Measurements from ENCODE around the gene RNF19B.

RNF19B gene

DNA sequence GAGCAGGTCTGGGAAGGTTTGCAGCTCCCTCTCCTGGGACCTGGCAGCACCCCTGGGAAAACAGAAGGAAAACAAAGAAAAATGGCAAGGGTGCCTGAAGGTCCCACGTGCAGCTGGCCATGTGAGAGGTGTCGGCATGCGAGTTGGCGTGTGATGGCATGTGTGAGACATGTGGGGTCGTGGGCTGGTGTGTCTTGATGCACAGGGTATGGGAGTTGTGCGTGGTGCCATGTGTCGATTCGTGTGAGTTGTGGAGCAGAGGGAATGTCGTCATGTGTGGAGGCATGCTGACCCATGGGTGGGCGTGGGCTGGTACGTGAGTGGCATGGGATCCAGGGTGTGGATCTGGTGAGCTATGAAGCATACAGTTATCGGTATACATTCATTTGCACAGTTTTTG, 77.0 kb downstream of the RNF19B start:
- no peak for DNase-seq

DNA sequence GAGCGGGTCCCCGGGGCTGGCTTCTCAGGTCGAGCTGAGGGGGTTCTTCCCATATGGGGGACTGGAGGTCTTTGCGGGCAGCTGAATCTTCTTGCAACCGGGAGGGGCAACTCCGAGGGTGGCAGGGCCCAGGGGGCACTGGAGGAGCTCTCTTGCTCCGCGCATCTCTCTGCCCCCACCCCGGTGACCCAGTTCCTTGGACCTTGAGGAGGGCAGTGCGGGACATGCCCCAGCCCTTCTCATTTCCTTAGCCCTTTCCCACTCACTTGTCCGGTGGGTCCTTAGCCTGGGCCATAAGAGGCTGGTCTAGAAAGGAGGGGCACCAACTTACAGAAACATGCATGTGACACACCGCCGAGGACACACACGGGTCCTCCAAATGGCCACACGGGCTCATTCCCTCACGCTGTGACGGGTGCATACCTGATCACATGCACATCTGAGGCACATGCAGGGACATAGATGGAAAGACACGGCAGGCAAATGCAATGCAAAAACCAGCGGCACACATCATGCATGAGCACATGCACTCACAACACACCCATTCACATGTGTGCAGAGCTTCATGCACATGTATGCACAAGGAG, 77.7 kb downstream of the RNF19B start:
- no peak for DNase-seq
